ENCODE measurements around the gene PLIN1.

PLIN1 gene

DNA sequence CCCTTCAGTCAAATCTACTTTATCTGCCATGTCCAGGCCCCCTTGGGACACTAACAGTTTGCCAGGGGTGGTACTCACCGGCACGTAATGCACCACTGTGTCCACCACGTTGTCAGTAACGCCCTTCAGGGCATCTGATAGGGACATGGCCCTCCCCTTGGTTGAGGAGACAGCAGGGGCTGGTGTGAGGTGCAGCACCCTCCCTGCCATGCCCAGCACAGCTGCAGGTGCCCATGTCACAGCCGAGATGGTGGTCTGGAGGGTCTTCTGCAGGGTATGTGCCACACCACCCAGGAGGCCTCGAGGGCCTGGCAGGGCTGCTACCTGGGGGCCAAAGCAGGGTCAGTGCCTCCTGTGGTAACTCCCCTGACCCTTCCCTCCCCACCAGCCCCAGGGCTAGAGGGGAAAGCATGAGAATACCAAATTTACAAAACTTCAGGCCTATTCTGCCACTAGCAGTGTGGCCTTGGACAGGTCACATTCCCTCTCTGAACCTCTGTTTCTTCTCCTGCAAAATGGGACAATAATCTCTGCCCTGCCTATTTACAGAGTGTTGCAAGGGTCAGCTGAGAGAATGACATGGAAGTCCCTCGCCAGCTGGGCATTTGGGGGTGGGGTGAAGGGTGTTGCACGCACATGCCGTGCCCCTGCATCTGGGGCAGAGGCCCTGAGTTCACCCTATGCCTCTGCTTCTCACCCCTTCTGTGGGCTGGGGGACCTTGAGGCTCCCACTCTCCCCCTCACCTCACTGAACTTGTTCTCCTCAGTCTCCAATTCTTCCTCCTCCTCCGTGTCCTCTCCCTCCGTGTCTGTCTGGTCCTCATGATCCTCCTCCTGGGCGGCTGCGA is 12.1 kb downstream of the PLIN1 start:
- Histone ChIP-seq H3K4me2 (ENCODE audit: low read length) (no peak overlapping the region), H2AK5ac (ENCODE audit: low read length) (no peak overlapping the region), H3K79me2 (ENCODE audit: control insufficient read depth, insufficient read depth, low read length, poor library complexity) (no peaks in the 10 kb centered on the region), H2AFZ (ENCODE audit: insufficient read depth, low read length, poor library complexity) (no peak overlapping the region), H3K36me3 (ENCODE audit: control insufficient read depth in 1 of 2, insufficient read depth in 2 of 2, low read length in 2 of 2) (no peaks in the 10 kb centered on the region), H3K18ac (ENCODE audit: low read length) (no peak overlapping the region), H3K4me3 (ENCODE audit: low read depth, low read length) (no peak overlapping the region), H3K9me3 (ENCODE audit: insufficient read depth, low read depth, low read length) (no peaks in the 10 kb centered on the region), H3K27ac (ENCODE audit: low read depth, low read length) (no peak overlapping the region), H4K91ac (ENCODE audit: low read depth, low read length) (no peak overlapping the region), H3K14ac (ENCODE audit: low read length) (no peak overlapping the region), H3K9ac (ENCODE audit: low read length) (no peak overlapping the region), H3K23ac (ENCODE audit: low read length) (no peak overlapping the region), H4K8ac (ENCODE audit: low read depth, low read length) (no peak overlapping the region), H2BK12ac (ENCODE audit: low read length) (no peak overlapping the region), H3K79me1 (ENCODE audit: low read length) (peaks cover 6% of the 10 kb centered on the region), H3K27me3 (ENCODE audit: insufficient read depth, low read length) (peaks cover 9% of the 10 kb centered on the region), H2BK5ac (ENCODE audit: low read depth, low read length, poor library complexity) (no peak overlapping the region), H3K4me1 (ENCODE audit: control insufficient read depth in 1 of 2, insufficient read depth in 2 of 2, low read length in 2 of 2) (peaks cover 0 to 8% of the 10 kb centered on the region in 2 experiments), H4K12ac (ENCODE audit: low read depth, low read length) (no peak overlapping the region), H2BK120ac (ENCODE audit: insufficient read depth, low read length, poor library complexity) (no peak overlapping the region), H3K4ac (ENCODE audit: low read depth, low read length) (no peak overlapping the region)
- DNase-seq = no peak
- WGBS (ENCODE audit: extremely low coverage, insufficient coverage, insufficient read length) = no CpG with 5 or more reads among the region's 13 CpGs

DNA sequence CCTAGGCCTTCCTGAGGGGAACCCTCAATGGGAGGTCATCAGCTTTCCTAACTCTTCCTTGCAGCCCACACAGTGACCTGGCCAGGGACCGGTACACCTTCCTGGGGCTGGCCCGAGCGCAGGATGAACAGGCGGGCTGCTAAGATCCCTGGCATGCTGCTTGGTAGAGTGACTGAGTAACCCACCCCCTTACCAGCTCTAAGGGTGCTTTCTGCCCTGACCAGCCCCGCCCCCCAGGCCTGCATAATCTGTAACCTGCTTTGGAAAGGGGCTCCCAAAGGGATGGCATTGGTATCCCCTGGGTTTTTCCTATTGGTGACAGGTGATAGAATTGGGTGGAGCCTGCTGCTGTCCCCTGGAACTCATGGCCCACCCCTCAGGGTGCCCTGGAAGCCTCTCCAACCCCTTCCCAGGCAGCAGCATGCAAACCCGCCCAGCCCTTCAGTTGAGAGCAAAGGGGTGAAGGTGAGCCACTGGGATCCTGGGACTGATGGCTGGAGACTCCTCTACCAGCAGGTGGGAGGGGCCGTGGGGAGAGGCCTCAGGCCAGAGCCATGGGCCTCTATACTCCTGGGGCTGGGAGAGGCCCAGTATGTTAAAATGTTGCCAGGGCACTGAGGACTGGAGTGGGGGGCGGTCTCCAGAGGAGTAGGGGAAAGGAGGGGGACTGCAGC is 12.8 kb downstream of the PLIN1 start:
- H3K27ac ChIP-seq (ENCODE audit: low read depth, low read length) = no peak overlapping the region

DNA sequence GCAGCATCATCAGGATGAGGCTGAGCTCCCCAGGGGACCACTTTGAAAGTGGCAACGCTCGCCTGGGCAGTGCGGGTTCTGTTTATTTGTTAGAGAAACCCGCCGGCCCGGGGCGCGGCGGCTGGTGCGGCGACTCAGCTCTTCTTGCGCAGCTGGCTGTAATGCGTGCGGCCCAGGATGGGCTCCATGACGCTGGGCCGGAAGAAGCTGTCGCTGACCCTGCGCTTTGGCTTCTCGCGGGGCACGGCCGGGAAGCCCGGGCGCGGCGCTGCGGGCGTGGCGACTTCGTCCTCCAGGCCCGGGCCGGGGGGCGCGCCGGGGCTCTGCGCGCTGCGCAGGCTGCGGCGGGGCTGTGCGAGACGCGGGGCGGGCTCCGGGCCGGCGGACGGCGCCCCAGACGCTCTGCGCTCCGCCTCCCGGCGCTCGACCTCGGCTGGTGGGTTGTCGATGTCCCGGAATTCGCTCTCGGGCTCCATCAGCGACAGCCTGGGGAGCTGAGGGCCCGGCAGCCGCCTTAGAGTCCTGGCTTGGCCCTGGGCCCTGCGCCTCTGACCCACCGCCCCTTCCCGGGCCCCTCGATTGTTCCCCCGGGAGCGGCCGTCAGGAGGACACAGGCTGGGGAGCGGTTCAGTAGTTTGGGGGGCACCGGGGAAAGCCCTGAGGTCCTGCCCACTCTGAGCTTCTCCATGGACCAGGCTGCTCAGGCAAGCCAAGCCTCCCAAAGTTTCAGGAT is 13.6 kb downstream of the PLIN1 start:
- H3K18ac ChIP-seq (ENCODE audit: low read length) = peak overlapping the region; percentile 36
- peak overlapping the region; percentile 46 for H3K14ac ChIP-seq (ENCODE audit: low read length)
- H2AFZ ChIP-seq (ENCODE audit: insufficient read depth, low read length, poor library complexity) = peak overlapping the region; percentile 73
- H2BK120ac ChIP-seq (ENCODE audit: insufficient read depth, low read length, poor library complexity) = peak overlapping the region; percentile 79
- H4K12ac ChIP-seq (ENCODE audit: low read depth, low read length) = peak overlapping the region; percentile 35
- WGBS (ENCODE audit: extremely low coverage, insufficient coverage, insufficient read length) = no CpG with 5 or more reads among the region's 72 CpGs
- H3K79me1 ChIP-seq (ENCODE audit: low read length) = peaks cover 6% of the 10 kb centered on the region
- peak; percentile 46 to 74 for DNase-seq
- H3K36me3 ChIP-seq (ENCODE audit: control insufficient read depth in 1 of 2, insufficient read depth in 2 of 2, low read length in 2 of 2) = no peaks in the 10 kb centered on the region
- no peak overlapping the region for H3K23ac ChIP-seq (ENCODE audit: low read length)
- no peaks in the 10 kb centered on the region for H3K9me3 ChIP-seq (ENCODE audit: insufficient read depth, low read depth, low read length)
- peak overlapping the region; percentile 20 for H2BK12ac ChIP-seq (ENCODE audit: low read length)
- H3K9ac ChIP-seq (ENCODE audit: low read length) = no peak overlapping the region
- peak overlapping the region; percentile 93 for H4K8ac ChIP-seq (ENCODE audit: low read depth, low read length)
- no peaks in the 10 kb centered on the region for H3K79me2 ChIP-seq (ENCODE audit: control insufficient read depth, insufficient read depth, low read length, poor library complexity)
- H3K4me1 ChIP-seq (ENCODE audit: control insufficient read depth in 1 of 2, insufficient read depth in 2 of 2, low read length in 2 of 2) = peaks cover 0 to 8% of the 10 kb centered on the region in 2 experiments
- no peak overlapping the region for H3K4ac ChIP-seq (ENCODE audit: low read depth, low read length)
- peak overlapping the region; percentile 1 for H2AK5ac ChIP-seq (ENCODE audit: low read length)
- H3K4me3 ChIP-seq (ENCODE audit: low read depth, low read length) = peak overlapping the region; percentile 57
- no peak overlapping the region for H3K27ac ChIP-seq (ENCODE audit: low read depth, low read length)
- H2BK5ac ChIP-seq (ENCODE audit: low read depth, low read length, poor library complexity) = no peak overlapping the region
- peak overlapping the region; percentile 62 for H4K91ac ChIP-seq (ENCODE audit: low read depth, low read length)
- H3K4me2 ChIP-seq (ENCODE audit: low read length) = peak overlapping the region; percentile 83
- peaks cover 9% of the 10 kb centered on the region for H3K27me3 ChIP-seq (ENCODE audit: insufficient read depth, low read length)

More for the DNA sequence above, 12.8 kb downstream of the PLIN1 start:
- H2BK120ac ChIP-seq (ENCODE audit: insufficient read depth, low read length, poor library complexity) = peak overlapping the region; percentile 79
- H3K36me3 ChIP-seq (ENCODE audit: control insufficient read depth in 1 of 2, insufficient read depth in 2 of 2, low read length in 2 of 2) = no peaks in the 10 kb centered on the region
- no peaks in the 10 kb centered on the region for H3K9me3 ChIP-seq (ENCODE audit: insufficient read depth, low read depth, low read length)
- H2BK5ac ChIP-seq (ENCODE audit: low read depth, low read length, poor library complexity) = no peak overlapping the region
- no peak overlapping the region for H3K4ac ChIP-seq (ENCODE audit: low read depth, low read length)
- peak overlapping the region; percentile 35 for H4K12ac ChIP-seq (ENCODE audit: low read depth, low read length)
- peaks cover 9% of the 10 kb centered on the region for H3K27me3 ChIP-seq (ENCODE audit: insufficient read depth, low read length)
- DNase-seq = peak; percentile 15 to 61
- peaks cover 6% of the 10 kb centered on the region for H3K79me1 ChIP-seq (ENCODE audit: low read length)
- peaks cover 0 to 8% of the 10 kb centered on the region in 2 experiments for H3K4me1 ChIP-seq (ENCODE audit: control insufficient read depth in 1 of 2, insufficient read depth in 2 of 2, low read length in 2 of 2)
- peak overlapping the region; percentile 62 for H4K91ac ChIP-seq (ENCODE audit: low read depth, low read length)
- H3K4me2 ChIP-seq (ENCODE audit: low read length) = peak overlapping the region; percentile 83
- peak overlapping the region; percentile 73 for H2AFZ ChIP-seq (ENCODE audit: insufficient read depth, low read length, poor library complexity)
- H3K79me2 ChIP-seq (ENCODE audit: control insufficient read depth, insufficient read depth, low read length, poor library complexity) = no peaks in the 10 kb centered on the region
- no CpG with 5 or more reads among the region's 8 CpGs for WGBS (ENCODE audit: extremely low coverage, insufficient coverage, insufficient read length)
- H2BK12ac ChIP-seq (ENCODE audit: low read length) = no peak overlapping the region
- H4K8ac ChIP-seq (ENCODE audit: low read depth, low read length) = peak overlapping the region; percentile 93
- no peak overlapping the region for H3K9ac ChIP-seq (ENCODE audit: low read length)
- H3K4me3 ChIP-seq (ENCODE audit: low read depth, low read length) = no peak overlapping the region
- peak overlapping the region; percentile 1 for H2AK5ac ChIP-seq (ENCODE audit: low read length)
- no peak overlapping the region for H3K18ac ChIP-seq (ENCODE audit: low read length)
- peak overlapping the region; percentile 46 for H3K14ac ChIP-seq (ENCODE audit: low read length)
- no peak overlapping the region for H3K23ac ChIP-seq (ENCODE audit: low read length)
